ENCODE measurements around the gene NLRP10. TPM values are rescaled to one million over a fixed set of nuclear protein-coding genes. Genes with fewer than 3 reads are reported as not detected.

The NLRP10 gene
- total RNA-seq, 8 experiments from 2014 or later = 0.14 to 1.4 (median 0.39) TPM; not detected in 4

- in situ Hi-C loops (cut with MboI; ENCODE audit: low pct_unique_long_range_greater_than_20kb in 2 of 9, low sequenced_read_pairs in 9 of 9, unreplicated experiment in 9 of 9) = loop anchor here in 1 of 9 experiments (10.0 kb wide), 1 partner anchor 75 kb away; no protein-coding TSS in a partner anchor
- H3K4me3 ChIP-seq = no peak overlapping the region
- H3K4me1 ChIP-seq (replicated peaks in 1 of 2) = no peaks in the 10 kb centered on the region
- 8 to 100% (median 43%) methylated on average over 1 to 2 of the region's 3 CpGs; no CpG with 5 or more reads in 1 of the 10 experiments for WGBS, 10 experiments
- no peak overlapping the region for H3K27ac ChIP-seq
- ATAC-seq (replicated peaks in 6 of 8) = no peak
These were observed 4.8 kb upstream of the NLRP10 start for GRCh38 chr11:7969756-7970646.

- ATAC-seq (replicated peaks in 6 of 8) = no peak
- in situ Hi-C loops (cut with MboI; ENCODE audit: low pct_unique_long_range_greater_than_20kb in 2 of 9, low sequenced_read_pairs in 9 of 9, unreplicated experiment in 9 of 9) = no loop called here
- no peak overlapping the region for H3K27ac ChIP-seq
- no peaks in the 10 kb centered on the region for H3K4me1 ChIP-seq (replicated peaks in 1 of 2)
- WGBS, 10 experiments = 13 to 72% (median 55%) methylated on average over 1 to 2 of the region's 2 CpGs; no CpG with 5 or more reads in 1 of the 10 experiments
- no peak overlapping the region for H3K4me3 ChIP-seq
These were observed 3.4 kb upstream of the NLRP10 start for GRCh38 chr11:7968686-7969085.

- in situ Hi-C loops (cut with MboI; ENCODE audit: low pct_unique_long_range_greater_than_20kb in 2 of 9, low sequenced_read_pairs in 9 of 9, unreplicated experiment in 9 of 9) = no loop called here
- no peak overlapping the region for H3K27ac ChIP-seq
- no peak for ATAC-seq (replicated peaks in 6 of 8)
- no peaks in the 10 kb centered on the region for H3K4me1 ChIP-seq (replicated peaks in 1 of 2)
- no peak overlapping the region for H3K4me3 ChIP-seq
These were observed 2.6 kb upstream of the NLRP10 start for GRCh38 chr11:7967826-7968225.

GRCh38 chr11:7967097-7967496, 1.9 kb upstream of the NLRP10 start:
- Histone ChIP-seq H3K27ac (no peak overlapping the region), H3K4me1 (replicated peaks in 1 of 2) (no peaks in the 10 kb centered on the region), H3K4me3 (no peak overlapping the region)
- no peak for ATAC-seq (replicated peaks in 6 of 8)
- 0 to 71% (median 43%) methylated on average over 1 of the region's 1 CpG; no CpG with 5 or more reads in 3 of the 10 experiments for WGBS, 10 experiments
- in situ Hi-C loops (cut with MboI; ENCODE audit: low pct_unique_long_range_greater_than_20kb in 2 of 9, low sequenced_read_pairs in 9 of 9, unreplicated experiment in 9 of 9) = no loop called here

GRCh38 chr11:7964873-7965272, 374 bp downstream of the NLRP10 start:
- ATAC-seq (replicated peaks in 6 of 8) = peak in 2 of 8 experiments; percentile 20 to 39
- in situ Hi-C loops (cut with MboI; ENCODE audit: low pct_unique_long_range_greater_than_20kb in 2 of 9, low sequenced_read_pairs in 9 of 9, unreplicated experiment in 9 of 9) = no loop called here
- Histone ChIP-seq H3K4me3 (no peak overlapping the region), H3K4me1 (replicated peaks in 1 of 2) (no peaks in the 10 kb centered on the region), H3K27ac (no peak overlapping the region)

GRCh38 chr11:7964261-7964660, 986 bp downstream of the NLRP10 start:
- WGBS, 10 experiments = 29 to 84% (median 63%) methylated on average over 1 to 3 of the region's 3 CpGs; no CpG with 5 or more reads in 1 of the 10 experiments
- Histone ChIP-seq H3K4me3 (no peak overlapping the region), H3K4me1 (replicated peaks in 1 of 2) (no peaks in the 10 kb centered on the region), H3K27ac (no peak overlapping the region)
- in situ Hi-C loops (cut with MboI; ENCODE audit: low pct_unique_long_range_greater_than_20kb in 2 of 9, low sequenced_read_pairs in 9 of 9, unreplicated experiment in 9 of 9) = no loop called here
- ATAC-seq (replicated peaks in 6 of 8) = no peak

GRCh38 chr11:7955191-7955590, 10.1 kb downstream of the NLRP10 start:
- Histone ChIP-seq H3K4me1 (replicated peaks in 1 of 2) (no peaks in the 10 kb centered on the region), H3K4me3 (no peak overlapping the region), H3K27ac (no peak overlapping the region)
- ATAC-seq (replicated peaks in 6 of 8) = no peak
- 8 to 100% (median 83%) methylated on average over 1 of the region's 1 CpG; no CpG with 5 or more reads in 1 of the 10 experiments for WGBS, 10 experiments
- in situ Hi-C loops (cut with MboI; ENCODE audit: low pct_unique_long_range_greater_than_20kb in 2 of 9, low sequenced_read_pairs in 9 of 9, unreplicated experiment in 9 of 9) = no loop called here

GRCh38 chr11:7949934-7950333, 15.3 kb downstream of the NLRP10 start:
- in situ Hi-C loops (cut with MboI; ENCODE audit: low pct_unique_long_range_greater_than_20kb in 2 of 9, low sequenced_read_pairs in 9 of 9, unreplicated experiment in 9 of 9) = no loop called here
- no peaks in the 10 kb centered on the region for H3K4me1 ChIP-seq (replicated peaks in 1 of 2)
- no peak overlapping the region for H3K4me3 ChIP-seq
- no peak for ATAC-seq (replicated peaks in 6 of 8)
- H3K27ac ChIP-seq = no peak overlapping the region
- 0 to 100% (median 73%) methylated on average over 1 of the region's 1 CpG for WGBS, 10 experiments

- in situ Hi-C loops (cut with MboI; ENCODE audit: low pct_unique_long_range_greater_than_20kb in 2 of 9, low sequenced_read_pairs in 9 of 9, unreplicated experiment in 9 of 9) = no loop called here
- no peak for ATAC-seq (replicated peaks in 6 of 8)
- Histone ChIP-seq H3K4me3 (no peak overlapping the region), H3K4me1 (replicated peaks in 1 of 2) (no peaks in the 10 kb centered on the region), H3K27ac (no peak overlapping the region)
- WGBS, 10 experiments = 5 to 78% (median 62%) methylated on average over 2 of the region's 2 CpGs
These were observed 21.1 kb downstream of the NLRP10 start for GRCh38 chr11:7944123-7944522.

GRCh38 chr11:7941608-7942007, 23.6 kb downstream of the NLRP10 start, which contains the start of gene OR10A3:
OR10A3 (minus strand) TSS chr11:7941708; CDS start chr11:7939520, 2,188 bp downstream.
- no peak for ATAC-seq (replicated peaks in 6 of 8)
- Histone ChIP-seq H3K4me1 (replicated peaks in 1 of 2) (no peaks in the 10 kb centered on the region), H3K27ac (no peak within 1 kb of the TSS), H3K4me3 (no peak within 1 kb of the TSS)
- in situ Hi-C loops (cut with MboI; ENCODE audit: low pct_unique_long_range_greater_than_20kb in 2 of 9, low sequenced_read_pairs in 9 of 9, unreplicated experiment in 9 of 9) = no loop called here
- WGBS, 10 experiments = 21 to 100% (median 93%) methylated on average over 1 to 2 of the region's 2 CpGs; no CpG with 5 or more reads in 5 of the 10 experiments

- WGBS, 10 experiments = 6 to 86% (median 36%) methylated on average over 2 to 5 of the region's 5 CpGs
These were observed 24.1 kb downstream of the NLRP10 start for GRCh38 chr11:7941146-7941545.

GRCh38 chr11:7936615-7937014, 28.6 kb downstream of the NLRP10 start:
- WGBS, 10 experiments = 0 to 75% (median 67%) methylated on average over 1 of the region's 1 CpG; no CpG with 5 or more reads in 5 of the 10 experiments
- no peak for ATAC-seq (replicated peaks in 6 of 8)
- in situ Hi-C loops (cut with MboI; ENCODE audit: low pct_unique_long_range_greater_than_20kb in 2 of 9, low sequenced_read_pairs in 9 of 9, unreplicated experiment in 9 of 9) = no loop called here
- no peaks in the 10 kb centered on the region for H3K4me1 ChIP-seq (replicated peaks in 1 of 2)
- no peak overlapping the region for H3K27ac ChIP-seq
- H3K4me3 ChIP-seq = no peak overlapping the region

More at GRCh38 chr11:7941146-7941545, 24.1 kb downstream of the NLRP10 start:
- in situ Hi-C loops (cut with MboI; ENCODE audit: low pct_unique_long_range_greater_than_20kb in 2 of 9, low sequenced_read_pairs in 9 of 9, unreplicated experiment in 9 of 9) = no loop called here
- Histone ChIP-seq H3K27ac (no peak overlapping the region), H3K4me1 (replicated peaks in 1 of 2) (no peaks in the 10 kb centered on the region), H3K4me3 (no peak overlapping the region)
- no peak for ATAC-seq (replicated peaks in 6 of 8)

- in situ Hi-C loops (cut with MboI; ENCODE audit: low pct_unique_long_range_greater_than_20kb in 2 of 9, low sequenced_read_pairs in 9 of 9, unreplicated experiment in 9 of 9) = no loop called here
- H3K4me3 ChIP-seq = no peak within 1 kb of the TSS
- WGBS, 10 experiments = 0 to 74% (median 29%) methylated on average over 1 to 4 of the region's 4 CpGs; no CpG with 5 or more reads in 3 of the 10 experiments
- H3K4me1 ChIP-seq (replicated peaks in 1 of 2) = no peaks in the 10 kb centered on the region
- H3K27ac ChIP-seq = no peak within 1 kb of the TSS
- ATAC-seq (replicated peaks in 6 of 8) = no peak
These were observed 34.1 kb downstream of the NLRP10 start, which contains the start of gene OR10A6 for GRCh38 chr11:7931168-7931567. OR10A6 (minus strand) TSS chr11:7931268; CDS start chr11:7928662, 2,606 bp downstream.

All from motor neuron (in vitro differentiated cells).